OCI-LY3 (cell line): ENCODE results near the gene LRFN4.

Experiments used
- CTCF ChIP-seq: fragments of 200-600, 300-600 bp; sonication (generic); IDR thresholded peaks from 2 replicates; pipeline ENCODE4 v1.5.1; 2014; ENCODE audit warnings: antibody characterized with exemption, low read length, low read depth
- EZH2phosphoT487 ChIP-seq: fragments of 200-600 bp; shearing (Covaris generic); IDR thresholded peaks from 2 replicates; pipeline ENCODE4 v1.6.1; 2018; ENCODE audit warnings: antibody characterized with exemption, mixed run types, low read depth

GRCh38 chr11:66885469-66885868 lies 28.6 kb downstream of the LRFN4 start:
- TF ChIP-seq EZH2phosphoT487 (no peak), CTCF (no peak)
